ENCODE measurements around the gene CALR.

DNA sequence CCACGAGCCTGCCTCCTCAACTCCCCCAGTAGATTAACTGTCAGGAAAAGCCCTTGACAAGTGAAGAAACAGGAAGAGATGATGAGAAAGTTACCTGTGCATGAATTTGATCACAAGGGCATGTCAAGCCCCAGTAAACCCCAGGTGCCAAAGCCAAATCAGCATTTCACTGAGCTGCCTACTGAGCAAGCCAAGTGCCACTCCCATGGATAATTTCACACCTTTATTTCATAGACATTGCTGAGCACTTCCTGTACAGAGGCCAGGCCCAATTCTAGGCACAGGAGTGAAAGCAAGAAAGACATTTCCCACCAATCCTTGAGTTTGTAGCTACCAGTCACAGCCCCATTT, 16.2 kb downstream of the CALR start:
- TF ChIP-seq EP300 (IDR thresholded peaks at IDR 0.05) = no peak
- TF ChIP-seq, protein P1, sequence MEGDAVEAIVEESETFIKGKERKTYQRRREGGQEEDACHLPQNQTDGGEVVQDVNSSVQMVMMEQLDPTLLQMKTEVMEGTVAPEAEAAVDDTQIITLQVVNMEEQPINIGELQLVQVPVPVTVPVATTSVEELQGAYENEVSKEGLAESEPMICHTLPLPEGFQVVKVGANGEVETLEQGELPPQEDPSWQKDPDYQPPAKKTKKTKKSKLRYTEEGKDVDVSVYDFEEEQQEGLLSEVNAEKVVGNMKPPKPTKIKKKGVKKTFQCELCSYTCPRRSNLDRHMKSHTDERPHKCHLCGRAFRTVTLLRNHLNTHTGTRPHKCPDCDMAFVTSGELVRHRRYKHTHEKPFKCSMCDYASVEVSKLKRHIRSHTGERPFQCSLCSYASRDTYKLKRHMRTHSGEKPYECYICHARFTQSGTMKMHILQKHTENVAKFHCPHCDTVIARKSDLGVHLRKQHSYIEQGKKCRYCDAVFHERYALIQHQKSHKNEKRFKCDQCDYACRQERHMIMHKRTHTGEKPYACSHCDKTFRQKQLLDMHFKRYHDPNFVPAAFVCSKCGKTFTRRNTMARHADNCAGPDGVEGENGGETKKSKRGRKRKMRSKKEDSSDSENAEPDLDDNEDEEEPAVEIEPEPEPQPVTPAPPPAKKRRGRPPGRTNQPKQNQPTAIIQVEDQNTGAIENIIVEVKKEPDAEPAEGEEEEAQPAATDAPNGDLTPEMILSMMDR (IDR thresholded peaks at IDR 0.05) = no peak
- TF ChIP-seq MYC (IDR thresholded peaks at IDR 0.05; ENCODE audit: borderline replicate concordance, low read length) = no peak
- TF ChIP-seq, protein P2, sequence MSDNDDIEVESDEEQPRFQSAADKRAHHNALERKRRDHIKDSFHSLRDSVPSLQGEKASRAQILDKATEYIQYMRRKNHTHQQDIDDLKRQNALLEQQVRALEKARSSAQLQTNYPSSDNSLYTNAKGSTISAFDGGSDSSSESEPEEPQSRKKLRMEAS (IDR thresholded peaks at IDR 0.05) = no peak
- TF ChIP-seq, protein P3, sequence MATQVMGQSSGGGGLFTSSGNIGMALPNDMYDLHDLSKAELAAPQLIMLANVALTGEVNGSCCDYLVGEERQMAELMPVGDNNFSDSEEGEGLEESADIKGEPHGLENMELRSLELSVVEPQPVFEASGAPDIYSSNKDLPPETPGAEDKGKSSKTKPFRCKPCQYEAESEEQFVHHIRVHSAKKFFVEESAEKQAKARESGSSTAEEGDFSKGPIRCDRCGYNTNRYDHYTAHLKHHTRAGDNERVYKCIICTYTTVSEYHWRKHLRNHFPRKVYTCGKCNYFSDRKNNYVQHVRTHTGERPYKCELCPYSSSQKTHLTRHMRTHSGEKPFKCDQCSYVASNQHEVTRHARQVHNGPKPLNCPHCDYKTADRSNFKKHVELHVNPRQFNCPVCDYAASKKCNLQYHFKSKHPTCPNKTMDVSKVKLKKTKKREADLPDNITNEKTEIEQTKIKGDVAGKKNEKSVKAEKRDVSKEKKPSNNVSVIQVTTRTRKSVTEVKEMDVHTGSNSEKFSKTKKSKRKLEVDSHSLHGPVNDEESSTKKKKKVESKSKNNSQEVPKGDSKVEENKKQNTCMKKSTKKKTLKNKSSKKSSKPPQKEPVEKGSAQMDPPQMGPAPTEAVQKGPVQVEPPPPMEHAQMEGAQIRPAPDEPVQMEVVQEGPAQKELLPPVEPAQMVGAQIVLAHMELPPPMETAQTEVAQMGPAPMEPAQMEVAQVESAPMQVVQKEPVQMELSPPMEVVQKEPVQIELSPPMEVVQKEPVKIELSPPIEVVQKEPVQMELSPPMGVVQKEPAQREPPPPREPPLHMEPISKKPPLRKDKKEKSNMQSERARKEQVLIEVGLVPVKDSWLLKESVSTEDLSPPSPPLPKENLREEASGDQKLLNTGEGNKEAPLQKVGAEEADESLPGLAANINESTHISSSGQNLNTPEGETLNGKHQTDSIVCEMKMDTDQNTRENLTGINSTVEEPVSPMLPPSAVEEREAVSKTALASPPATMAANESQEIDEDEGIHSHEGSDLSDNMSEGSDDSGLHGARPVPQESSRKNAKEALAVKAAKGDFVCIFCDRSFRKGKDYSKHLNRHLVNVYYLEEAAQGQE (IDR thresholded peaks at IDR 0.05) = no peak
- no peak for TF ChIP-seq ZFP36 (IDR thresholded peaks at IDR 0.05; ENCODE audit: borderline replicate concordance, partially characterized antibody)
- no peak for TF ChIP-seq POLR2A (IDR thresholded peaks at IDR 0.05; ENCODE audit: low read length)
- no peak for TF ChIP-seq MAFK (IDR thresholded peaks at IDR 0.05; ENCODE audit: partially characterized antibody)
- TF ChIP-seq CEBPB (IDR thresholded peaks at IDR 0.05) = no peak
- TF ChIP-seq CBX2 (IDR thresholded peaks at IDR 0.05; ENCODE audit: borderline replicate concordance, low read depth) = no peak
- TF ChIP-seq, protein P4, sequence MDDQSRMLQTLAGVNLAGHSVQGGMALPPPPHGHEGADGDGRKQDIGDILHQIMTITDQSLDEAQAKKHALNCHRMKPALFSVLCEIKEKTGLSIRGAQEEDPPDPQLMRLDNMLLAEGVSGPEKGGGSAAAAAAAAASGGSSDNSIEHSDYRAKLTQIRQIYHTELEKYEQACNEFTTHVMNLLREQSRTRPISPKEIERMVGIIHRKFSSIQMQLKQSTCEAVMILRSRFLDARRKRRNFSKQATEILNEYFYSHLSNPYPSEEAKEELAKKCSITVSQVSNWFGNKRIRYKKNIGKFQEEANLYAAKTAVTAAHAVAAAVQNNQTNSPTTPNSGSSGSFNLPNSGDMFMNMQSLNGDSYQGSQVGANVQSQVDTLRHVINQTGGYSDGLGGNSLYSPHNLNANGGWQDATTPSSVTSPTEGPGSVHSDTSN (IDR thresholded peaks at IDR 0.05) = no peak
- no peak for TF ChIP-seq RFX5 (IDR thresholded peaks at IDR 0.05)
